Progenitor cell of endocrine pancreas (in vitro differentiated cells): ENCODE measurements around the gene PALLD. TPM values are rescaled to one million over a fixed set of nuclear protein-coding genes. Genes with fewer than 3 reads are reported as not detected.

ENCODE experiments used
- DNase-seq: peaks from one replicate; pipeline ENCODE4 v3.0.0; 2021; ENCODE audit warnings: low spot score; ENCODE audit not compliant: unreplicated experiment
- H3K27ac Mint-ChIP-seq: 2 replicates; pipeline ENCODE4 v1.8.0; 2021; ENCODE audit warnings: mild to moderate bottlenecking, moderate library complexity, mixed read lengths
- H3K27me3 Mint-ChIP-seq: 2 replicates; pipeline ENCODE4 v1.8.0; 2021; ENCODE audit warnings: mixed read lengths
- H3K36me3 Mint-ChIP-seq: 2 replicates; pipeline ENCODE4 v1.8.0; 2022; ENCODE audit warnings: mixed read lengths; ENCODE audit not compliant: insufficient read depth
- H3K4me1 Mint-ChIP-seq: 2 replicates; pipeline ENCODE4 v1.8.0; 2021; ENCODE audit warnings: low read depth, mixed read lengths
- H3K4me3 Mint-ChIP-seq: 2 replicates; pipeline ENCODE4 v1.8.0; 2021; ENCODE audit warnings: low read depth, mild to moderate bottlenecking, moderate library complexity, mixed read lengths
- H3K9me3 Mint-ChIP-seq: 2 replicates; pipeline ENCODE4 v1.8.0; 2021; ENCODE audit warnings: low read depth, mixed read lengths
- CTCF ChIP-seq: fragments of 200-600 bp; sonication (generic); IDR thresholded peaks from one replicate; pipeline ENCODE4 v1.5.0; 2021; ENCODE audit warnings: antibody characterized with exemption, mild to moderate bottlenecking; ENCODE audit not compliant: unreplicated experiment
- total RNA-seq: library from RNA; stranded (reverse); gene quantifications from 2 replicates; pipeline ENCODE4 v1.2.1, GENCODE V29; 2021

The PALLD gene
- total RNA-seq, 1 donor from 2014 or later, result 43.2 TPM

GRCh38 chr4:168717847-168718246 lies 221.0 kb downstream of the PALLD start:
- Mint-ChIP-seq H3K27me3 (peaks cover 45% of the 10 kb centered on the region), H3K9me3 (peaks cover 3% of the 10 kb centered on the region), H3K4me1 (peaks cover 9% of the 10 kb centered on the region), H3K4me3 (no peak overlapping the region), H3K27ac (no peak overlapping the region), H3K36me3 (no peaks in the 10 kb centered on the region)
- no peak for TF ChIP-seq CTCF
- DNase-seq, result no peak

GRCh38 chr4:168719725-168720124 lies 222.9 kb downstream of the PALLD start:
- peaks cover 43% of the 10 kb centered on the region for H3K27me3 Mint-ChIP-seq
- no peak for TF ChIP-seq CTCF
- no peak for DNase-seq
- H3K27ac Mint-ChIP-seq, result no peak overlapping the region
- H3K4me3 Mint-ChIP-seq, result no peak overlapping the region
- no peaks in the 10 kb centered on the region for H3K36me3 Mint-ChIP-seq
- H3K9me3 Mint-ChIP-seq, result peaks cover 3% of the 10 kb centered on the region
- no peaks in the 10 kb centered on the region for H3K4me1 Mint-ChIP-seq

- Mint-ChIP-seq H3K4me3 (no peak overlapping the region), H3K27me3 (peaks cover 37% of the 10 kb centered on the region), H3K27ac (no peak overlapping the region), H3K4me1 (no peaks in the 10 kb centered on the region), H3K9me3 (peaks cover 3% of the 10 kb centered on the region), H3K36me3 (no peaks in the 10 kb centered on the region)
- no peak for DNase-seq
- no peak for TF ChIP-seq CTCF
These were observed 223.6 kb downstream of the PALLD start for GRCh38 chr4:168720396-168720900.

- H3K36me3 Mint-ChIP-seq, result peaks cover 6% of the 10 kb centered on the region
- DNase-seq, result no peak
- H3K4me3 Mint-ChIP-seq, result no peak overlapping the region
- no peak overlapping the region for H3K27ac Mint-ChIP-seq
- peaks cover 6% of the 10 kb centered on the region for H3K9me3 Mint-ChIP-seq
- H3K27me3 Mint-ChIP-seq, result peaks cover 20% of the 10 kb centered on the region
- H3K4me1 Mint-ChIP-seq, result no peaks in the 10 kb centered on the region
- no peak for TF ChIP-seq CTCF
These were observed 225.5 kb downstream of the PALLD start for GRCh38 chr4:168722391-168722790.

GRCh38 chr4:168723020-168723419 lies 226.2 kb downstream of the PALLD start:
- Mint-ChIP-seq H3K27ac (no peak overlapping the region), H3K4me3 (no peak overlapping the region), H3K27me3 (peaks cover 14% of the 10 kb centered on the region), H3K36me3 (peaks cover 9% of the 10 kb centered on the region), H3K4me1 (no peaks in the 10 kb centered on the region), H3K9me3 (peaks cover 8% of the 10 kb centered on the region)
- no peak for DNase-seq
- no peak for TF ChIP-seq CTCF
